ENCODE data around the gene CLCN4.

Gene CLCN4

GRCh38 chrX:10142041-10142599 lies 14.7 kb upstream of the CLCN4 start:
- TF ChIP-seq GATA2 (IDR thresholded peaks at IDR 0.05; ENCODE audit: low read depth, low read length) = no peak
- no peak for TF ChIP-seq GATA3 (IDR thresholded peaks at IDR 0.05; ENCODE audit: low read depth, low read length)

DNA sequence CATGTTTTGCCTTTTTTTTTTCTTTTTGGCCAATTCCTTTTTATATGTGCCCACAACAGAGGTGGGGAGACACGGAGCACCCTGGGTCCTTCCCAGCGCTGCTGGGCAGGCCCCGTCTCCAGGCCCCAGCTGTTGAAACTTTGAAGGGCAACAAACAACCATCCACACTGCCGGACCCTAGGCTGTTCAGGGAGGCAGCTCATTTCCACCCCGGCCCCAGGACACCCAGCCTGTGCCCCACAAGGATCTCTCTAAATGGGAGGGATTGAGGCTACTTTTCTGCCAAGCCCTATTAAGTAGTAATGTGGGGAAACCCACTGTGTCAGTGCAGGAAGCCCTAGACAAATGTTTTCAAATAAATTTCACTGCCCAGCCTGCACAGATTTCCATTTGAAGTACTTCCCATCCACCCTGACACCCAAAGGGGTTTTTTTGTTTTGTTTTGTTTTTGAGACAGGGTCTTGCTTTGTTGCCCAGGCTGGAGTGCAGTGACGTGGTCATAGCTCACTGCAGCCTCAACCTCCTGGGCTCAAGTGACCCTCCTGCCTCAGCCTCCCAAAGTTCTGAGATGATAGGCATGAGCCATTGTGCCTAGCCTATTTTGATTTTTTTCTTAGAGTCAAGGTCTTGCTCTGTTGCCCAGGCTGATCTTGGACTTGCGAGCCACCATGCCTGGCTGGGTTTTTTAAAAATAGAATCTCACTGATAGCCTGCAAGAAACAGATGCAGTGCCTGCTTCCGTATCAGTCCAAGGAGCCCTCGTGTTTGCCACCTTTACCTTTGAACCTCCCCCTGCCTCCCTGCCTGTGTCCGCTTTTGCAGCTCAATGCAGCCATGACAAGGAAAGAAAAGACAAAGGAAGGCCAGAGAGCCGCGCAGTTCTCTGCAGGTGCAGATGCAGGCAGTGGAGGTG lies 13.4 kb upstream of the CLCN4 start:
- no peak for TF ChIP-seq GATA3 (IDR thresholded peaks at IDR 0.05; ENCODE audit: low read depth, low read length)
- no peak for TF ChIP-seq GATA2 (IDR thresholded peaks at IDR 0.05; ENCODE audit: low read depth, low read length)

GRCh38 chrX:10146346-10146745 lies 10.4 kb upstream of the CLCN4 start:
- no peak for TF ChIP-seq GATA2 (IDR thresholded peaks at IDR 0.05; ENCODE audit: low read depth, low read length)
- TF ChIP-seq GATA3 (IDR thresholded peaks at IDR 0.05; ENCODE audit: low read depth, low read length) = no peak

- TF ChIP-seq GATA2 (IDR thresholded peaks at IDR 0.05; ENCODE audit: low read depth, low read length) = no peak
- TF ChIP-seq GATA3 (IDR thresholded peaks at IDR 0.05; ENCODE audit: low read depth, low read length) = no peak
Measured at GRCh38 chrX:10152086-10152485, 4.7 kb upstream of the CLCN4 start.

GRCh38 chrX:10155137-10155536 lies 1.6 kb upstream of the CLCN4 start:
- TF ChIP-seq GATA3 (IDR thresholded peaks at IDR 0.05; ENCODE audit: low read depth, low read length) (no peak), GATA2 (IDR thresholded peaks at IDR 0.05; ENCODE audit: low read depth, low read length) (no peak)

GRCh38 chrX:10157032-10157341 lies 212 bp downstream of the CLCN4 start:
- TF ChIP-seq GATA2 (IDR thresholded peaks at IDR 0.05; ENCODE audit: low read depth, low read length) (no peak), GATA3 (IDR thresholded peaks at IDR 0.05; ENCODE audit: low read depth, low read length) (no peak)

GRCh38 chrX:10157543-10157942 lies 768 bp downstream of the CLCN4 start:
- TF ChIP-seq GATA3 (IDR thresholded peaks at IDR 0.05; ENCODE audit: low read depth, low read length) (no peak), GATA2 (IDR thresholded peaks at IDR 0.05; ENCODE audit: low read depth, low read length) (no peak)

- no peak for TF ChIP-seq GATA3 (IDR thresholded peaks at IDR 0.05; ENCODE audit: low read depth, low read length)
- TF ChIP-seq GATA2 (IDR thresholded peaks at IDR 0.05; ENCODE audit: low read depth, low read length) = no peak
Measured at GRCh38 chrX:10158279-10159144, 1.7 kb downstream of the CLCN4 start.

DNA sequence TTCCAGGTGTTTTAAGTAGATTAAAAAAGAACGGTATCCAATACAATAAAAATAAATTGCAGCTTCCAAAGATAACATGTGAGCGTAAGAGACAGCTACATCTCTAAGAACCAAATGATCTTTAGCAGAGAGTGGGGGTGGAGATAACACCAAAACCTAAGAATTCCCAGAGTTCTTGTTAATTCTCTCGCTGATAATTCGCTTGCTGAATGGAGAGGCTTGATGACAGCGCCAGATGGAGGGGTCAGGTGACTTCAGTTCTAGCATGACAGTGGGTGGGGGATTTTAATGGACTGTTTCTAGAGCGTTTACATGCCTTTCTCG lies 2.3 kb downstream of the CLCN4 start:
- TF ChIP-seq GATA2 (IDR thresholded peaks at IDR 0.05; ENCODE audit: low read depth, low read length) (no peak), GATA3 (IDR thresholded peaks at IDR 0.05; ENCODE audit: low read depth, low read length) (no peak)

- no peak for TF ChIP-seq GATA2 (IDR thresholded peaks at IDR 0.05; ENCODE audit: low read depth, low read length)
- TF ChIP-seq GATA3 (IDR thresholded peaks at IDR 0.05; ENCODE audit: low read depth, low read length) = no peak
Measured at GRCh38 chrX:10160211-10160610, 3.4 kb downstream of the CLCN4 start.

GRCh38 chrX:10163031-10163430 lies 6.3 kb downstream of the CLCN4 start:
- TF ChIP-seq GATA3 (IDR thresholded peaks at IDR 0.05; ENCODE audit: low read depth, low read length) (no peak), GATA2 (IDR thresholded peaks at IDR 0.05; ENCODE audit: low read depth, low read length) (no peak)

- TF ChIP-seq GATA3 (IDR thresholded peaks at IDR 0.05; ENCODE audit: low read depth, low read length) = no peak
- no peak for TF ChIP-seq GATA2 (IDR thresholded peaks at IDR 0.05; ENCODE audit: low read depth, low read length)
Measured at GRCh38 chrX:10164879-10165278, 8.1 kb downstream of the CLCN4 start.

GRCh38 chrX:10165580-10166247 lies 8.9 kb downstream of the CLCN4 start:
- TF ChIP-seq GATA3 (IDR thresholded peaks at IDR 0.05; ENCODE audit: low read depth, low read length) = no peak
- TF ChIP-seq GATA2 (IDR thresholded peaks at IDR 0.05; ENCODE audit: low read depth, low read length) = no peak

DNA sequence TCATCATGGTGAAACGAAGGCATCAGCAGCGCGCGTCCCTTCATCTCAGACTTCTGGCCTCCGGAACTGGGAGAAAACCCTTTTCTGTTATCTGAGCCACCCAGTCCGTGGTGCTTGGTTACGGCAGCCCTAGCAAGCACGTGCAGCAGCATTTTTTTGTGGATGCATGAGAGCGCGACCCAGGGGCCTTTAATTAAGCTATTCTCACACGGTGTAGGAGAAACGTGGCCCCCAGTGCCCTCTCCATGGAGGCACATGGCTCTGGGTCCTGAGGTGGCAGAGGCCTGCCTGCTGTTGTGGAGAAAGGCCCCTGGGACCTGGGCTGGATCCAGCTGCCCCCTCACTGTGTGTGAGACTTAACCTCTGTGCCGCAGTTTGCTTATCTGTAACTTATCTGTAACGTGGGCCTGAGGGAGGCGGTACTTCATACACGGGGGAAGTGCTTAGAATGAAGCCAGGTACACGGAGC lies 9.5 kb downstream of the CLCN4 start:
- TF ChIP-seq GATA3 (IDR thresholded peaks at IDR 0.05; ENCODE audit: low read depth, low read length) (no peak), GATA2 (IDR thresholded peaks at IDR 0.05; ENCODE audit: low read depth, low read length) (no peak)
